Measurements from ENCODE around the gene RAB3C. TPM values are rescaled to one million over a fixed set of nuclear protein-coding genes. Genes with fewer than 3 reads are reported as not detected.

RAB3C gene
- total RNA-seq, 6 experiments from 2014 or later: 0.18 to 2.6 (median 0.99) TPM

DNA sequence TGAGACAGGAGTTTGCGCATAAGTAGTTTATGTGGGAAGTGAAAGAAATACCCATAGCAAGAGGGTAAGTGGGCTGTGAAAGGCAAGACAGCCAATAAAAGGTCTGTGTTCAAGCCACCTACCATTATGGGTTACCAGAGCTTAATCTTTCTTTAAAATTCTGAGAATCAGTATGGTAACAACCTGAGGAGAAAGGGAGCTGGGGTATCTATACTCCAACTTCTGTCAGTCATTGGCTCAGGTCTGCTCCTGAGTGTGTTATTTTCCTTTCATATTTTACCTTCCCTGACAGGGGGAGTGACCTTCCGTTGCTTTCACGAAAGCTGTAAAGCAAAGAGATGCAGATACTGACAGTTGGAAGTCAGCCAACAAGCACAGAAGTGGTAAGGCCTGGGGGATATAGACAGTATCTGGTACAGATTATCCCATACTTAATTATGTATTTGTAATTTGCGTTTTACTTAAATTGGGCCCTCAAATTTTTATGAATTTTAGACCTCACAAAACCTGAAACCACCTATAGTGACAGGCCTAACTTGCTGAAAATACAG, 233.4 kb downstream of the RAB3C start:
- no peaks in the 10 kb centered on the region for H3K27me3 ChIP-seq
- H3K27ac ChIP-seq: no peak overlapping the region
- DNase-seq (no peak), ATAC-seq (no peak)
- TF ChIP-seq, protein P1, sequence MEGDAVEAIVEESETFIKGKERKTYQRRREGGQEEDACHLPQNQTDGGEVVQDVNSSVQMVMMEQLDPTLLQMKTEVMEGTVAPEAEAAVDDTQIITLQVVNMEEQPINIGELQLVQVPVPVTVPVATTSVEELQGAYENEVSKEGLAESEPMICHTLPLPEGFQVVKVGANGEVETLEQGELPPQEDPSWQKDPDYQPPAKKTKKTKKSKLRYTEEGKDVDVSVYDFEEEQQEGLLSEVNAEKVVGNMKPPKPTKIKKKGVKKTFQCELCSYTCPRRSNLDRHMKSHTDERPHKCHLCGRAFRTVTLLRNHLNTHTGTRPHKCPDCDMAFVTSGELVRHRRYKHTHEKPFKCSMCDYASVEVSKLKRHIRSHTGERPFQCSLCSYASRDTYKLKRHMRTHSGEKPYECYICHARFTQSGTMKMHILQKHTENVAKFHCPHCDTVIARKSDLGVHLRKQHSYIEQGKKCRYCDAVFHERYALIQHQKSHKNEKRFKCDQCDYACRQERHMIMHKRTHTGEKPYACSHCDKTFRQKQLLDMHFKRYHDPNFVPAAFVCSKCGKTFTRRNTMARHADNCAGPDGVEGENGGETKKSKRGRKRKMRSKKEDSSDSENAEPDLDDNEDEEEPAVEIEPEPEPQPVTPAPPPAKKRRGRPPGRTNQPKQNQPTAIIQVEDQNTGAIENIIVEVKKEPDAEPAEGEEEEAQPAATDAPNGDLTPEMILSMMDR (IDR thresholded peaks at IDR 0.05): no peak
- no peak for TF ChIP-seq POLR2A (IDR thresholded peaks at IDR 0.05)
- 67% methylated on average over 3 of the region's 4 CpGs for WGBS (ENCODE audit: insufficient coverage, low coverage, low lambda C conversion rate, missing lambda C conversion rate)
- H3K4me1 ChIP-seq: no peaks in the 10 kb centered on the region
- no peak overlapping the region for H3K4me3 ChIP-seq
- H3K9me3 ChIP-seq: no peaks in the 10 kb centered on the region
- no peaks in the 10 kb centered on the region for H3K36me3 ChIP-seq
- intact Hi-C loops (cut with DNase I): loop anchor here in 1 of 2 donors (10.0 kb wide), 1 partner anchor 321 kb away; the partner anchor contains the start of gene GAPT

DNA sequence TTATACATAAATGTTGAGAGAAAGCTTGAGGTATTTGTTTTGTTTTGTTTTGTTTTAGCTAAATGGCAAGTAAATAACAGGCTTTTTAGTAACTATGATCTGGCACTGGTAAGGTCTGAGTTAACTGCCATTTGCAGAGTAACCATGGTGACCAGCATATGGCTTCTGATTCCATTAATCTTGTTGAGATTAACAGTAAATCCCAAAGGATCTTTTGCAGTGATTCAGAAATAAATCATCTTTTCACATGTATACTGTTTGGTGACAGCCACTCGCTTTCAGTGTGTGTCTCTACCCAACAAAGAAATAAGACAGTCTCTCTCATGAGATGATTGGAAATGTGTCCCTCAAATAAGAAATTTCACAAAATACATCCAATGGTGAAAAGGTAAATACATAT, 235.6 kb downstream of the RAB3C start:
- no peak for TF ChIP-seq POLR2A (IDR thresholded peaks at IDR 0.05)
- TF ChIP-seq, protein P1 (IDR thresholded peaks at IDR 0.05): no peak
- intact Hi-C loops (cut with DNase I): loop anchor here in 1 of 2 donors (10.0 kb wide), 1 partner anchor 324 kb away; the partner anchor contains the start of gene GAPT

DNA sequence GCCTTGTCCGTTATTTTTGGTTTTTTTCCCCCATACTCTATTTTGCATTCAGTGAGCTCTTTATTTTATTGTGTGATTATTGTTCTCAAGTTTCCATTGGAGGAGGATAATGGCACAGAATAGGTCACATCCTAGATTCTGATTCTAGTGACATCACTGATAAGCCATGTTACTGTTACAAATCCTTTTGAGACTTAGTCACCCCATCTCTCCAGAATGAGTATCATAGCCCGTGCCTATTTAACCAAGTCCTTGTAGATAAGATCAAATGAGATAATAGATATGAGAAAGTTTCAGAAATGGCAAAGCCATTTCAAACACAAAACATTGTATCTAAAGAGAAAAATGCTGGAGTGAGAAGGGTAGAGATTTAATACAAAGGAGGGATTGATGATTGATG, 242.6 kb downstream of the RAB3C start:
- no peak for TF ChIP-seq POLR2A (IDR thresholded peaks at IDR 0.05)
- TF ChIP-seq, protein P1 (IDR thresholded peaks at IDR 0.05): no peak
- 70% methylated on average over 2 of the region's 2 CpGs for WGBS (ENCODE audit: insufficient coverage, low coverage, low lambda C conversion rate, missing lambda C conversion rate)
- Histone ChIP-seq H3K27ac (no peak overlapping the region), H3K27me3 (no peaks in the 10 kb centered on the region), H3K36me3 (no peaks in the 10 kb centered on the region), H3K9me3 (no peaks in the 10 kb centered on the region), H3K4me3 (no peak overlapping the region), H3K4me1 (no peaks in the 10 kb centered on the region)
- intact Hi-C loops (cut with DNase I): no loop called here
- ATAC-seq: no peak
- DNase-seq: no peak

More for the DNA sequence above, 235.6 kb downstream of the RAB3C start:
- no peaks in the 10 kb centered on the region for H3K4me1 ChIP-seq
- no peak overlapping the region for H3K4me3 ChIP-seq
- H3K9me3 ChIP-seq: no peaks in the 10 kb centered on the region
- H3K27me3 ChIP-seq: no peaks in the 10 kb centered on the region
- DNase-seq (no peak), ATAC-seq (no peak)
- H3K36me3 ChIP-seq: no peaks in the 10 kb centered on the region
- WGBS (ENCODE audit: insufficient coverage, low coverage, low lambda C conversion rate, missing lambda C conversion rate): 100% methylated on average over 1 of the region's 1 CpG
- H3K27ac ChIP-seq: no peak overlapping the region

DNA sequence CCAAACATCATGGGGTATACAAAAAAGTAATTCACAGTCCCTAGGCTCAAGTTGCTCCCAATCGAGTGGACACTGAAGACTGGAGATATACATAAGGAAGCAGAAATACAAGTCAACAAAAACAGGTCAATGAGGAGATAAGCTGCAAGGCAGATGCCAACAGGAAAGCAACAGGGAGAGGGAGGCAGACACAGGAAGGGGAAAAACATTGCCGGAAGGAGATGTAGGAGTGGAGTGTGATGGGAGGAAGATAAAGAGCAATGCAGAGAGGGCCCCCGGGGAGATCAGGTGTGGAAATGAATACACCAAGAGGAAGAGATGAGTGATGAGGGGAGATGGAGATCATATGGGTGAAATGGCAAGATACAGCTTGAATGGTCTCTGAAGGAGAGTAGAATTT, 243.0 kb downstream of the RAB3C start:
- no peak overlapping the region for H3K27ac ChIP-seq
- no peaks in the 10 kb centered on the region for H3K4me1 ChIP-seq
- ATAC-seq: no peak
- no peak for TF ChIP-seq POLR2A (IDR thresholded peaks at IDR 0.05)
- TF ChIP-seq, protein P1 (IDR thresholded peaks at IDR 0.05): no peak
- no peak overlapping the region for H3K4me3 ChIP-seq
- intact Hi-C loops (cut with DNase I): no loop called here
- 61% methylated on average over 3 of the region's 3 CpGs for WGBS (ENCODE audit: insufficient coverage, low coverage, low lambda C conversion rate, missing lambda C conversion rate)
- H3K27me3 ChIP-seq: no peaks in the 10 kb centered on the region
- no peak for DNase-seq
- H3K36me3 ChIP-seq: no peaks in the 10 kb centered on the region
- H3K9me3 ChIP-seq: no peaks in the 10 kb centered on the region

Measured in right lobe of liver (tissue), 6 donors.